Adrenal gland (tissue), 5 donors: ENCODE measurements around the gene SH3BGRL3.

Experiments used
- POLR2A ChIP-seq, 2 donors: fragments of 450-650 bp; IDR thresholded peaks; one replicate each; pipeline ENCODE4 v1.6.1; 2017; ENCODE audit warnings: antibody characterized with exemption in 2 of 2, mild to moderate bottlenecking in 2 of 2, moderate library complexity in 1 of 2
- TF ChIP-seq, protein P1 (sequence below), 6 experiments: fragments of 450-650 bp in 4 of 6; fragments of 200-600 bp in 2 of 6; sonication (generic) in 1 of 6; IDR thresholded peaks; 1 replicate in 5 of 6; 2 replicates in 1 of 6; pipeline versions ENCODE4 v1.5.1 to v1.8.0; 2016 to 2021; ENCODE audit warnings: antibody characterized with exemption in 6 of 6, mild to moderate bottlenecking in 2 of 6, moderate library complexity in 1 of 6
- donor health status: DM: no; HTN: no; CAD: no.

DNA sequence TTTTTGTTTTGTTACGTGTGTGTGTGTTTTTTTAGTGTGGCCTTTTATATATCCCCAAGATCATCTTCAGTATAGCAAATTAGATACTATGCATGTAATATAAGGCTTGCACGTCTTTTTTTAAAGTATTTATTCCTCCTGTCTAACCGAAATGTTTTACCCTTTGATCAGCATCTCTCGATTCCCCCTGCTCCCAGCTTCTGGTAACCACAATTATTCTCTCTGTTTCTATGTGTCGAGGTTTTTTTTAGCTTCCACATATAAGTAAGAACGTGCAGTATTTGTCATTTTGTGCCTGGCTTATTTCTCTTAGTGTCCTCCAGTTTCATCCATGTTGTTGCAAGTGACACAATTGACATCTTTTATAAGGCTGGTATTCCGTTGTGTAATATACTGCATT lies 27.2 kb upstream of the SH3BGRL3 start:
- TF ChIP-seq, protein P1, sequence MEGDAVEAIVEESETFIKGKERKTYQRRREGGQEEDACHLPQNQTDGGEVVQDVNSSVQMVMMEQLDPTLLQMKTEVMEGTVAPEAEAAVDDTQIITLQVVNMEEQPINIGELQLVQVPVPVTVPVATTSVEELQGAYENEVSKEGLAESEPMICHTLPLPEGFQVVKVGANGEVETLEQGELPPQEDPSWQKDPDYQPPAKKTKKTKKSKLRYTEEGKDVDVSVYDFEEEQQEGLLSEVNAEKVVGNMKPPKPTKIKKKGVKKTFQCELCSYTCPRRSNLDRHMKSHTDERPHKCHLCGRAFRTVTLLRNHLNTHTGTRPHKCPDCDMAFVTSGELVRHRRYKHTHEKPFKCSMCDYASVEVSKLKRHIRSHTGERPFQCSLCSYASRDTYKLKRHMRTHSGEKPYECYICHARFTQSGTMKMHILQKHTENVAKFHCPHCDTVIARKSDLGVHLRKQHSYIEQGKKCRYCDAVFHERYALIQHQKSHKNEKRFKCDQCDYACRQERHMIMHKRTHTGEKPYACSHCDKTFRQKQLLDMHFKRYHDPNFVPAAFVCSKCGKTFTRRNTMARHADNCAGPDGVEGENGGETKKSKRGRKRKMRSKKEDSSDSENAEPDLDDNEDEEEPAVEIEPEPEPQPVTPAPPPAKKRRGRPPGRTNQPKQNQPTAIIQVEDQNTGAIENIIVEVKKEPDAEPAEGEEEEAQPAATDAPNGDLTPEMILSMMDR (IDR thresholded peaks at IDR 0.05), result no peak
- no peak for TF ChIP-seq POLR2A (IDR thresholded peaks at IDR 0.05)
